Measurements from ENCODE around the gene SYTL1.

- TF ChIP-seq CTCF (IDR thresholded peaks at IDR 0.05) (no peak), POLR2A (IDR thresholded peaks at IDR 0.05) (no peak), POLR2AphosphoS5 (IDR thresholded peaks at IDR 0.05) (no peak)
Observed at GRCh38 chr1:27301052-27301422, 40.8 kb upstream of the SYTL1 start.
